Omental fat pad (tissue), 4 donors: ENCODE results near the gene GRP. TPM values are rescaled to one million over a fixed set of nuclear protein-coding genes. Genes with fewer than 3 reads are reported as not detected.
"Not testable (repeated sequence)": the region's sequence is repeated elsewhere in the genome, so short reads cannot be mapped to it uniquely, and the experiment has no call there.

Experiments used
- ATAC-seq: fragments of 150-250 bp; one replicate; pipeline ENCODE4 v1.9.1; 2016; ENCODE audit warnings: mild to moderate bottlenecking, moderate library complexity; ENCODE audit not compliant: low FRiP score
- DNase-seq: peaks from one replicate; pipeline ENCODE4 v3.0.0-alpha.2; 2019; ENCODE audit warnings: low spot score
- CTCF ChIP-seq, 3 donors: fragments of 450-650 bp; IDR thresholded peaks; one replicate each; pipeline ENCODE4 v1.5.1; 2016 to 2017; ENCODE audit warnings: antibody characterized with exemption in 3 of 3, mild to moderate bottlenecking in 3 of 3, moderate library complexity in 2 of 3
- total RNA-seq, 4 donors: library from RNA; depleted of rRNA; stranded (reverse); fragments of >200 nt; gene quantifications; one replicate each; pipeline ENCODE4 v1.1.0, GENCODE V29; 2016

The GRP gene
- total RNA-seq, 4 donors from 2014 or later = not detected

- TF ChIP-seq CTCF (IDR thresholded peaks at IDR 0.05) = no peak
- no peak for ATAC-seq
- no peak for DNase-seq
Observed at GRCh38 chr18:59233017-59233410, 13.1 kb downstream of the GRP start.

DNA sequence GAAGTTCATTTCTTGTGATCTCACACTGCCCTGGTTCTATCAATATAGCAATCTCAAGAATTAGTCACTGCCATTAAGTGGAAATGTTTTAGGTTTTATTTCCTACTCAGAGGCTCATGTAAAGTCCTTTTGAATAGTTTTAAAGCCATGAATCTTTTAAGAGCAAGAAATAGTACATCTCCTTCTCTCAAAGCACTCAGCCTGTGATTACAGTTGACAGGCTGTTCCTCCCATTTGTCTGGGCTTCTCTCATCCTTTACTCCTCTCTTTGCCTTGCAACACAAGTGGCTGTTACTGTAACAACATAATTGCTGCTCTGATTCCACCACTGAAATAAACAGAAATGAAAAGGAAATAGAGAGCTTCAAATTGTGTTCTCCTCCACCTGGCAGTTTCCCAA is 18.4 kb downstream of the GRP start:
- no peak for TF ChIP-seq CTCF (IDR thresholded peaks at IDR 0.05)
- ATAC-seq (no peak), DNase-seq (no peak)

GRCh38 chr18:59239642-59240041 is 19.7 kb downstream of the GRP start:
- TF ChIP-seq CTCF (IDR thresholded peaks at IDR 0.05) = no peak
- no peak for ATAC-seq
- no peak for DNase-seq

GRCh38 chr18:59242906-59243305 is 22.9 kb downstream of the GRP start:
- no peak for TF ChIP-seq CTCF (IDR thresholded peaks at IDR 0.05)
- ATAC-seq = no peak
- no peak for DNase-seq

- no peak for TF ChIP-seq CTCF (IDR thresholded peaks at IDR 0.05)
- no peak for ATAC-seq
- DNase-seq = no peak
Observed at GRCh38 chr18:59246796-59247195, 26.8 kb downstream of the GRP start.

- no peak for DNase-seq
- peak in 1 of 3 donors; percentile 35 for TF ChIP-seq CTCF (IDR thresholded peaks at IDR 0.05)
- ATAC-seq = peak; percentile 84
Observed at GRCh38 chr18:59249199-59249774, 29.3 kb downstream of the GRP start.

GRCh38 chr18:59255491-59255890 is 35.5 kb downstream of the GRP start:
- not testable (repeated sequence) for ATAC-seq

DNA sequence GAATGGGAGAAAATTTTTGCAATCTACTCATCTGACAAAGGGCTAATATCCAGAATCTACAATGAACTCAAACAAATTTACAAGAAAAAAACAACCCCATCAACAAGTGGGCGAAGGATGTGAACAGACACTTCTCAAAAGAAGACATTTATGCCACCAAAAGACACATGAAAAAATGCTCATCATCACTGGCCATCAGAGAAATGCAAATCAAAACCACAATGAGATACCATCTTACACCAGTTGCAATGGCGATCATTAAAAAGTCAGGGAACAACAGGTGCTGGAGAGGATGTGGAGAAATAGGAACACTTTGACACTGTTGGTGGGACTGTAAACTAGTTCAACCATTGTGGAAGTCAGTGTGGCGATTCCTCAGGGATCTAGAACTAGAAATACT is 41.9 kb downstream of the GRP start:
- not testable (repeated sequence) for DNase-seq, ATAC-seq

More at GRCh38 chr18:59255491-59255890, 35.5 kb downstream of the GRP start:
- not testable (repeated sequence) for DNase-seq

DNA sequence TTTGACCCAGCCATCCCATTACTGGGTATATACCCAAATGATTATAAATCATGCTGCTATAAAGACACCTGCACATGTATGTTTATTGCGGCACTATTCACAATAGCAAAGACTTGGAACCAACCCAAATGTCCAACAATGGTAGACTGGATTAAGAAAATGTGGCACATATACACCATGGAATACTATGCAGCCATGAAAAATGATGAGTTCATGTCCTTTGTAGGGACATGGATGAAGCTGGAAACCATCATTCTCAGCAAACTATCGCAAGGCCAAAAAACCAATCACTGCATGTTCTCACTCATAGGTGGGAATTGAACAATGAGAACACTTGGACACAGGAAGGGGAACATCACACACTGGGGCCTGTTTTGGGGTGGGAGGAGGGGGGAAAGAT is 42.3 kb downstream of the GRP start:
- not testable (repeated sequence) for ATAC-seq, DNase-seq
